ENCODE measurements around the gene NPRL2. TPM values are rescaled to one million over a fixed set of nuclear protein-coding genes. Genes with fewer than 3 reads are reported as not detected.

The NPRL2 gene
- polyA plus RNA-seq, 4 donors = 16.2 to 31.8 (median 21.3) TPM

- 0 to 1% (median 0%) methylated on average over 50 to 61 of the region's 61 CpGs for WGBS, 3 donors
- FAIRE-seq (peak; percentile 81), DNase-seq (peak; percentile 100)
- Histone ChIP-seq H3K27ac (ENCODE audit: low read depth in 1 of 3, low read length in 2 of 3) (peak within 1 kb of the TSS; percentile 90 to 94 (median 91)), H3K4me1 (ENCODE audit: control insufficient read depth in 3 of 3, insufficient read depth in 2 of 3, low read depth in 1 of 3, low read length in 2 of 3) (peaks cover 7 to 47% (median 9%) of the 10 kb centered on the region in 3 donors), H3K27me3 (ENCODE audit: control insufficient read depth in 3 of 3, insufficient read depth in 3 of 3, low read length in 3 of 3) (no peaks in the 10 kb centered on the region), H3K9me3 (ENCODE audit: control insufficient read depth in 2 of 2, insufficient read depth in 1 of 2, low read depth in 1 of 2, low read length in 1 of 2) (no peaks in the 10 kb centered on the region), H3K36me3 (ENCODE audit: control insufficient read depth in 3 of 3, insufficient read depth in 2 of 3, low read depth in 1 of 3, low read length in 3 of 3) (peaks cover 0 to 22% (median 0%) of the 10 kb centered on the region in 3 donors), H3K4me3 (ENCODE audit: low read depth in 1 of 3, low read length in 3 of 3) (peak within 1 kb of the TSS in 2 of 3 donors; percentile 51 to 90)
Observed at GRCh38 chr3:50298836-50299637, 51.5 kb downstream of the NPRL2 start, which contains the start of the genes HYAL3 and NAA80. HYAL3 (minus strand) TSS chr3:50299405; CDS start chr3:50295602, 3,803 bp downstream. NAA80 (minus strand) TSS chr3:50299405; CDS start chr3:50297463, 1,942 bp downstream.

- peaks cover 7 to 42% (median 9%) of the 10 kb centered on the region in 3 donors for H3K4me1 ChIP-seq (ENCODE audit: control insufficient read depth in 3 of 3, insufficient read depth in 2 of 3, low read depth in 1 of 3, low read length in 2 of 3)
- FAIRE-seq (no peak), DNase-seq (peak in 1 of 2 donors; percentile 38)
- H3K36me3 ChIP-seq (ENCODE audit: control insufficient read depth in 3 of 3, insufficient read depth in 2 of 3, low read depth in 1 of 3, low read length in 3 of 3) = peaks cover 0 to 22% (median 0%) of the 10 kb centered on the region in 3 donors
- H3K27me3 ChIP-seq (ENCODE audit: control insufficient read depth in 3 of 3, insufficient read depth in 3 of 3, low read length in 3 of 3) = no peaks in the 10 kb centered on the region
- H3K4me3 ChIP-seq (ENCODE audit: low read depth in 1 of 3, low read length in 3 of 3) = peak overlapping the region in 2 of 3 donors; percentile 51 to 90
- no peaks in the 10 kb centered on the region for H3K9me3 ChIP-seq (ENCODE audit: control insufficient read depth in 2 of 2, insufficient read depth in 1 of 2, low read depth in 1 of 2, low read length in 1 of 2)
- 48 to 50% (median 48%) methylated on average over 9 of the region's 9 CpGs for WGBS, 3 donors
- H3K27ac ChIP-seq (ENCODE audit: low read depth in 1 of 3, low read length in 2 of 3) = peak overlapping the region in 2 of 3 donors; percentile 90 to 94
Observed at GRCh38 chr3:50297896-50298725, 52.5 kb downstream of the NPRL2 start.

DNA sequence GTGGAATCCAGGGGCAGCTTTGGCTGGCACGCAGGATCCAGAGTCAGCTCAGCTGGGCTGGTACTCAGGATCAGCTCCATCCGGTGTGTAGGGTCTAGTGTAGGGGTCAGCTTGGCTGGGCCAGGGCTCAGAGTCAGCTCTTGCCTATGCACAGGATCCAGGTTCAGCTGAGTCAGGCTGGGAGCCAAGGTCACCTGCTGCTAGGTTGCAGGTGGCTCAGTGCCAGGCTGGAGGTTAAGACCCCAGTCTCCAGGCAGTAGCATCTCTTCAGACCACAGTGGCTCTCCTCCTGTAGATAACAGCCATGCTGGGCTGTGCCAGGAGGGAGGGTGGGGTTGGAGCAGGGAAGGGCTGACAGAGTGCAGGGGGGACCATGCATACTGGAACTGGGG, 53.2 kb downstream of the NPRL2 start:
- DNase-seq (no peak), FAIRE-seq (no peak)
- Histone ChIP-seq H3K4me3 (ENCODE audit: low read depth in 1 of 3, low read length in 3 of 3) (no peak overlapping the region), H3K27ac (ENCODE audit: low read depth in 1 of 3, low read length in 2 of 3) (no peak overlapping the region), H3K36me3 (ENCODE audit: control insufficient read depth in 3 of 3, insufficient read depth in 2 of 3, low read depth in 1 of 3, low read length in 3 of 3) (peaks cover 0 to 22% (median 0%) of the 10 kb centered on the region in 3 donors), H3K4me1 (ENCODE audit: control insufficient read depth in 3 of 3, insufficient read depth in 2 of 3, low read depth in 1 of 3, low read length in 2 of 3) (peaks cover 7 to 41% (median 9%) of the 10 kb centered on the region in 3 donors), H3K9me3 (ENCODE audit: control insufficient read depth in 2 of 2, insufficient read depth in 1 of 2, low read depth in 1 of 2, low read length in 1 of 2) (no peaks in the 10 kb centered on the region), H3K27me3 (ENCODE audit: control insufficient read depth in 3 of 3, insufficient read depth in 3 of 3, low read length in 3 of 3) (no peaks in the 10 kb centered on the region)
- 62 to 89% (median 88%) methylated on average over 2 of the region's 2 CpGs for WGBS, 3 donors

Other genes with a start within 250 kb of the NPRL2 start
- gene SEMA3F, start 195.5 kb downstream of the NPRL2 start, polyA plus RNA-seq = 10 to 100 TPM in 1 of 4 donors, 1 to 10 TPM in 3; 3.0 to 35.7 (median 4.3) TPM
- gene GNAT1, start 159.2 kb downstream of the NPRL2 start, polyA plus RNA-seq = not detected
- gene SLC38A3, start 145.5 kb downstream of the NPRL2 start, polyA plus RNA-seq = 1 to 10 TPM in 2 of 4 donors, not detected in 2; 2.1 to 2.4 TPM
- 100 to 1,000 TPM in 2 of 4 donors, 10 to 100 TPM in 2; 23.9 to 117 (median 81.9) TPM for gene GNAI2, start 114.6 kb downstream of the NPRL2 start, polyA plus RNA-seq
- 100 to 1,000 TPM in 3 of 4 donors, 10 to 100 TPM in 1; 39.2 to 204 (median 154) TPM for gene SEMA3B, start 81.6 kb downstream of the NPRL2 start, polyA plus RNA-seq
- under 1 TPM in 3 of 4 donors, not detected in 1; 0.21 to 0.54 (median 0.30) TPM for gene LSMEM2, start 71.7 kb downstream of the NPRL2 start, polyA plus RNA-seq
- 10 to 100 TPM; 46.3 to 93.4 (median 71.0) TPM for gene IFRD2, start 58.3 kb downstream of the NPRL2 start, polyA plus RNA-seq
- gene HYAL3, start 51.4 kb downstream of the NPRL2 start, polyA plus RNA-seq = 1 to 10 TPM; 1.6 to 4.1 (median 2.5) TPM
- gene NAA80, start 51.4 kb downstream of the NPRL2 start, polyA plus RNA-seq = 1 to 10 TPM; 2.4 to 8.5 (median 7.3) TPM
- 10 to 100 TPM in 1 of 4 donors, 1 to 10 TPM in 3; 1.1 to 11.1 (median 3.7) TPM for gene HYAL1, start 47.2 kb downstream of the NPRL2 start, polyA plus RNA-seq
- gene HYAL2, start 28.0 kb downstream of the NPRL2 start, polyA plus RNA-seq = 100 to 1,000 TPM in 1 of 4 donors, 10 to 100 TPM in 3; 11.0 to 124 (median 23.6) TPM
- 10 to 100 TPM; 26.8 to 46.2 (median 30.6) TPM for gene TUSC2, start 22.6 kb downstream of the NPRL2 start, polyA plus RNA-seq
- 10 to 100 TPM; 16.3 to 39.0 (median 26.2) TPM for gene RASSF1, start 9.9 kb downstream of the NPRL2 start, polyA plus RNA-seq
- 1 to 10 TPM in 2 of 4 donors, under 1 TPM in 2; 0.43 to 2.5 (median 1.2) TPM for gene ZMYND10, start 5.0 kb downstream of the NPRL2 start, polyA plus RNA-seq
- 10 to 100 TPM; 25.8 to 39.1 (median 30.9) TPM for gene CYB561D2, start 87 bp upstream of the NPRL2 start, polyA plus RNA-seq
- gene TMEM115, start 8.7 kb upstream of the NPRL2 start, polyA plus RNA-seq = 10 to 100 TPM; 24.8 to 49.1 (median 31.0) TPM
- gene CACNA2D2, start 152.9 kb upstream of the NPRL2 start, polyA plus RNA-seq = 1 to 10 TPM in 1 of 4 donors, under 1 TPM in 3; 0.22 to 5.3 (median 0.89) TPM
- gene C3orf18, start 217.0 kb upstream of the NPRL2 start, polyA plus RNA-seq = 1 to 10 TPM; 1.1 to 3.9 (median 2.9) TPM
- gene HEMK1, start 218.7 kb upstream of the NPRL2 start, polyA plus RNA-seq = 10 to 100 TPM; 13.9 to 30.1 (median 16.0) TPM

All from small intestine (tissue), 7 donors.